Globus pallidus (tissue), 1 donor: ENCODE measurements around the gene SPP1.

Experiments used
- DNase-seq: peaks from one replicate; pipeline ENCODE4 v3.0.0-alpha.2; 2015; ENCODE audit warnings: low spot score

SPP1 gene

DNA sequence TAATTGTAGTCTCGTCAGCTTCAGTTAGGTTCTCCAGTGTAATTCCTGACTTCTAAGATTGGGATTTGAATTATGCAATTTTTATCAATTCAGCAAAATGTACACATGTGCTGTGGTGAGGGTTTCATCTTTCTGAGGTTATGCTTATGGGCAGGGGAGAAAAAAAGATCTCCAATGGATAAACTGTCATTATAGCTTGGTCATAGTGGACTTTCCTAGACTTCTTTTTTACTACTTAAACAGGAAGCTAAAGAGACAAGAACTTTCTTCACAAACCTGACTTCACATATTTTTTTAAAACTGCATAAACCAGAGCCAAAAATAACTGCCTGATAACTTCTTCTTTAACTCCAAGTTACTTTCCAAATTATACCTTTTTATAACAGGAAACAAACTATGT is 21.7 kb upstream of the SPP1 start:
- no peak for DNase-seq

DNA sequence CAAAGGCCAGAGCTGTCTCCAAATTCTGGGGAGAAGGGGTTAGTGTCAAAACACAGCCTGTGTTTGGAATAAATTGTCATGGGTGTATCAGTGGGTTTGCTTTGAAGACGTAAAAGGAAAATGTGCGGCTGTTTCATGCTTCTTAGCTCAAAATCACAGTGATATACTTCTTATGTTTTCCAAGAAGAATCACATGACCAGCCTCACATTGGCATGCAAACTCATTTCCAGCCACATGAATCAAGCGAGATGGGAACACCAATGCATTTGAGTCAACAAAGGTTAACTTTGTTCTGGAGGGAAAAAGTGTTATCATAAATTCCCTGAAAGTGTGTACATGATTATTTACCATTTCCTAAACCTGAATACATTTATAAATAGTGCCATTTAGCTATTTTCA is 19.0 kb upstream of the SPP1 start:
- no peak for DNase-seq

DNA sequence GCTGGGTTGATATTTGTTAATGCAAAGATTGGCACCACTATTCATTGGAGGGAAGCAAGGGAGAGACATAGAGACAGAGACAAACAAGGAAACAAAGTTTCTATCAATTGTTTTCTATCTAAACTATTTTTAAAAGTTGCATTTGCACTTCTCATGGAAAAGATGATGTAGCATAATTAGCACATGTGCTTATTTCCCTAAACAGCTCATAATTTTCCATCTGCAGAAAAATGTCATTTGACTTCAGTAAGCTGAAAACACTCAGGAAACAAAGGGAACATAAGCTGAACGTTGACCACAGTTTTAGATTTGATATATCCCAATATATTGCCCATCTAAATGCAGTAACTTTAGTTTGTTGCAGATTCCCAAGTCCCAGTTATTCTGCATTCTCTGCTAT is 18.5 kb upstream of the SPP1 start:
- DNase-seq, result no peak

DNA sequence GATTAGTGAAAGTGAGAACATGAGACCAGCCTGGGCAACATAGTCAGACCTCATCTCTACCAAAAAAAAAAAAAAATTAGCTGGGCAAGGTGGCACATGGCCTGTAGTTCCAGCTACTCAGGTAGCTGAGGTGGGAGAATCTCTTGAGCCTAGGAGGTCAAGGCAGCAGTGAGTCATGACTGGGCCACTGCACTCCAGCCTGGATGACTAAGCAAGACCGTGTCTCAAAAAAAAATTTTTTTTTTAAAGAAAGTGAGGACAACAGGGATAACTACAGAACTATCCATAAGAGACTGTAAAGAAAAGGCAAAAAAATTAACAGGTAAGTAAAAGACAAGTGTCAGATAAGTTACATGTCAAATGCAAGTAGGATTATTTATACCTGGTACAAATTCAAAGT is 13.5 kb upstream of the SPP1 start:
- DNase-seq, result no peak

DNA sequence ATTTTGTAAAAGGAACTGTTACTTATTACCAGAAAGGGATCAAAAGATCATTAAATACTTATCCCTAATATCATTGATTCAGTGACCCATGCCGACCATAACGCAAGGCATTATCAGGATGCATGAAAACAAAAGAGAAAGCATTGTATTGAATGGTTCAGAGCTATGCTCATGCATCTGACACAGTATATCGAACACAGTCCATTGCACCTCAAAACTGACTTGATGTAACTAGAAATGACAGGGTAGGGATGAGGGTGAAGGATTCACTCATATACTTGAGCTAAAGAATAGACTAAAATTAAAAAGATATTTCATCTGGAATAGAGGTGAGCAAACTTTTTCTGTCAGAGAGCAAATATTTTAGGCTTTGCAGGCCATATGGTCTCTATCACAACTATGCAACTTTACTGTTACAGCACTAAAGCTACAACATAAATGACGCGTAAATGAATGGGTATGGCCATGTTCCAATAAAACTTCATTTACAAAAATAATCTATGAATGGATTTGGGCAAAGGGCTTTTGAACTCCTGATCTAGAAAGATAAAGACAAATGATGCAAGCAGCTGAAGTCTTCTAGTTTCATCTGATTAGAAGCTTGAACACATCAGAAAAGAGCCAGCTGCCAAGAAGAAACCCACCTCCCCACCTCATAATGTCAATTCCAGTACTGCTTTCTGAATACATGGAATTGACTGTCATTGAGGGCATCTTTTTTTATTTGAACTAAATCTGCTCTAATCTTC is 12.9 kb upstream of the SPP1 start:
- DNase-seq, result no peak

DNA sequence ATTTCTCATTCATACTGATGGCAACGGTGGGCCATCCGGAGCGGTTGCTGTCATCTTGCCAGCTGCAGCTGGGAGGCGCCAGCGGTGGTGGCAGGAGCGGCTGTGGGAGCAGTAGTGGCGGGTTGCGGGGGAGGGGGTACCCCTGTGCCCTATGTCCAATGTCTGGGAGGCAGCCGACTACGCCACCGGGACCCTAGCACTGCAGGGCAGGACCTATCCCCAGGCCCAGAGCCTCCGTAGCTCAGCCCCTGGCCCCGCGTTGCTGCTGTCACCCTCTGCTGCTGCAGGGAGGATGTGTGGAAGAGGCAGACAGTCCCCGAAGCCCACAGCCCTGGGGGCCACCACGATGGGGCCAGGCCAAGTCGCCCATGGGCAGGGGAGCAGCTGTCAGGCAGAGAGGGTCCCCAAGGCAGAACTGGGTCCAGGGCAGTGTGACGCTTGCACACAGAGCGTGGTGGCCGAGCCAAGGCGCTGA is 10.0 kb upstream of the SPP1 start:
- DNase-seq, result no peak

DNA sequence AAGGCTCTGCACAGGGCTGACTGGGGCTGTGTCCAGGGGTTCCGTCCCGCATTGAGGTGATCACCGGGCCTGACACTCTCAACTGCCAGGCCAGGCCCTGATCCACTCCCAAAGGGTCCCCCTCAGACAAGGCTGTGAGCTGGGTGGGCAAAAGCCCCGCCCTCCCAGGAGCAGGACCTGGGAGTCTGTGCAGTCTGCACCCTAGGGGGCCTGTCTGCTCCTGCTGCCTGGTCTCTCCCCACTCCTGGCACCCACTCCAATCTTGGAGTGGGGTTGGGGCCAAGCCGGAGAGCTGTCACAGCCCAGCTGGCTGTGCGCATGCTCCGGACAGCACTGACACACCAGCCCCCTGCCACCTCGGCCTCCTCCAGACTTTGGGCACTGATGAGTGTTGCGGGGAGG is 9.4 kb upstream of the SPP1 start:
- DNase-seq, result no peak

DNA sequence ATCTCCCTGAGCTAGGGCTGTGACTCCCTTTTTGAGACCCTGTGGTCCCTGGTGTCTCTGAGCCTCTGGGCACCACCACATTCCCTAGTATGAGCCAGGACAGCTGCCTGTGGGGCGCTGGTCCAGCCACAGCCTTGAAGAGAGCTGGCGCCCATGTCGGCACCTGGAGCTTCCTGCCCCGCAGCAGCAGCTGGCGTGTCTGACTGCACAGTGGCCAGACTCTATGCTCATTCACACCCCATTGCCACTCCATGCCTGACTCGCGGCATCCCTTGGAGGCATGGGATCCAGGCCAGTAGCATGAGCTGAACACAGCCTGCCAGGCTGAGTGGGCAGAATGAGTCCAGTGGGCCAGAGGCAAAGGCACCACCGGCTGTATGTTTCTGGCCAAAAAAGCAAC is 8.3 kb upstream of the SPP1 start:
- DNase-seq, result no peak

DNA sequence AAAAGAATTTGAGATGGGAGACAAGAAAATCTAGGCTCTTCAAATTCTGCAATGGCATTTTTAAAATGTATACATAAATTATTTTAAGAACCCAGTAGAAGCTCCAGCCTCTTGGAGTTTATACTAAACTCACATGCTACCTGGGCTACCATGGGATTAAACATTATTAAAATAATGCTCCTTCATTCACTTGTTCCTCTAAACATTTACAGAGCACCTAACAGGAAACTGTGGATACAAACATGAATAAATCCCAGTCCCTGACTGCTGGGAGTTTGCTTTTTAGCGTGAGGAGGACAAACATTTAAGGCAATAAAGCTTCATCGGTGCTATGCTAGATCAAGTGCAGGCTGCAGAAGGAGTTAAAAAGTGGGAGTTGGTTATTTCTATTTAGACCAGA is 5.4 kb upstream of the SPP1 start:
- DNase-seq, result no peak

DNA sequence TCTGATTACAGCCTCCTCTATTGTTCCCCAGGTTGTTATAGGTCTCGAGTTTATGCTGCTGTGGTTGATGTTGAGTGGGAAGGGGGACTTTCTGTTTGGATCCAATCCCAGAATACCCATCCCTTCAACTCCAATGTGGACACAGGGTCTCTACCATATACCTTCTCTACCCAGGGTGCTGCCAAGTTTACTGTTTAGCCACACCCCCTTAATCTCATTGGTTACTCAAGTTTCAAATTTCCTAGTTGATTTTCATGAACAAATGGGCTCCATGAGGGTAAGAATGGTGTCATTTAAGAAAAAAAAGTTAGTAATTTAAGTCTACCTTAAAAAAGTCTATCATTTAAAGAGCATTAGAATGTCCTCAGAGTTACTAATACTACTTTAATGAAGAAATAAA is 3.6 kb upstream of the SPP1 start:
- no peak for DNase-seq

DNA sequence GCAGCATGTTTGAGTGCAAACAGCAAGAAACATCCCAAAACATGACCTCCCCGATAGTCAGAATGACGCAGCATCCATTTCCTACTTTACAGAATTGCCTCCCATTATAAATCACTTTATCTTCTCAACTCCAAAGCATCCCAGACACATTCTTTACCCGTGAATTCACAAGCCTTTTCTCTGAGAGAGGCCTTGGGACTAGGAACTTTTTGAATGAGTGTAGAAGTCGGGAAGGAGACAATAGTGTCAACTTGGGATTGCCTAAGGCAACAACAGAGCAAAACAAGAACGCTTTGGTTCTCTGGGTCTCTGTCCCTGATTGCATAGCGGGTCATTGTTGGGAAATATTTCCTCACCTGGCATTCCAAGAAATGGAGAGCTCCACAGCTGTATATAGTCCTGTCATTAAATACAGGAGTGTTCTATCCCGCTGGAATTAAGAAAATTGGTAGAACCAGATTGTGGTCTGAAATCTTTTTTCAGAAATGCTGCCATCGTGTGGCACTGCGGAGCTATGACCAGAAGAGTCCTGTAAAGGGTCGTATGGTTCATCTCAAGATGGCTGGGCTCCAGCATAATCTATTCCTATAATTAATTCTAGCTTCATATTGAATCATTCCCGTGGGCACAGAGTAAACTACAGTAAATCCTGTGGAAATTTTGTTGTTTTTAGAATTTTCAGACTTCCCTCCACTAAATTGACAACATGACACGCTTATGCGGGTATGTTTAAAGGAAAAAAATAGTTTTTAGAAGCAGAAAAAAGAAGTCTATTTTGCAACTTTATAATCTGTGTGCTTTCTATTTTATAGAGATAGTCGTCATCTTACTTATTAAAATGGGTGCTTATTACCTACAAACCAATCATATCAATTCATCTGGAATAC is 2.0 kb upstream of the SPP1 start:
- peak; percentile 87 for DNase-seq

DNA sequence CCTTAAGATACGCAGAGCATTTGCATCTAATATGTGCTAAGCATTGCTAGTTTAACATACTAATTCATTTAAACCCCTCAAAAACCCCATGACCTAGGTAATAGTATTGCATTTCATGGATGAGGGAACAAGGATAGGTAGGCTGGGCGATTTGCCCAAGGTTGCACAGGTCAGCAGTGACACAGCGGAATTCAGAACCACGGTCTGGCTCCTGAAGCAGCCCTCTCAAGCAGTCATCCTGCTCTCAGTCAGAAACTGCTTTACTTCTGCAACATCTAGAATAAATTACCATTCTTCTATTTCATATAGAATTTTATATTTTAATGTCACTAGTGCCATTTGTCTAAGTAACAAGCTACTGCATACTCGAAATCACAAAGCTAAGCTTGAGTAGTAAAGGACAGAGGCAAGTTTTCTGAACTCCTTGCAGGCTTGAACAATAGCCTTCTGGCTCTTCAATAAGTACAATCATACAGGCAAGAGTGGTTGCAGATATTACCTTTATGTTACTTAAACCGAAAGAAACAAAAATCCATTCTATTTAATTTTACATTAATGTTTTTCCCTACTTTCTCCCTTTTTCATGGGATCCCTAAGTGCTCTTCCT is 555 bp upstream of the SPP1 start:
- peak; percentile 62 for DNase-seq

DNA sequence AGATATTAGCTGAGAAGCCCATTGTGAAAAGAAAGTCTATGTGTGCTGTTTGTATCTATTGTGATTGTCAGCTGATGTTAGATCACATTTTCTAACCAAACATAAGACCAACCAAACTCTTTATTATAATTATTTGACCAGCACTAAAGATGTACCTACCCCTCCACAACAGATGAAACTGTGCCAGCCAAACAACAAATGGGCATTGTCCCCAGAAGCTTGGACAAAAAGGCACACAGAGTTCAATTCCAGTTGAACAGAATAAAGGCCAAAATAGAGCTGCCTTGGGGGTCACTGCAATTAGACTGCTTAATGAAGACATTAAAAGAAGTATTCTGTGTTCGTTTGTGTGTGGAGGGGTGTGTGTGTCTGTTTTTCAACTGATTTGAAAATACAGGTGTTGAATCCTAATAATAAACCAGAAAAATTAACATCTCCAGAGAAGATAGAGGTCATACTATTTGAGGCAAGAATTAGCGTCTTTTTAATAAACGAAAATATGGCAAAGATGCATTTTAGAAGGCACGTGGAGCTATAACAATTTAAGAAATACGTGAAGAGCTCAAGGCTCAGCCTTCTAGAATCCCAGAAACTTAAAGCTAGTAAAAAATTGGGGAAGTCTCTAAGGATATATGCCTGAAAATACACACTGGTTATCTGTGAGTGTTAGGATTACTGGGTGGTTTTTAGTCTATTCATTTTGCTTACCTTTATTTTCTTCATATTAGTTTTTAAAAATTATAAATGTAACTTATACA is 2.2 kb downstream of the SPP1 start:
- peak; percentile 91 for DNase-seq

DNA sequence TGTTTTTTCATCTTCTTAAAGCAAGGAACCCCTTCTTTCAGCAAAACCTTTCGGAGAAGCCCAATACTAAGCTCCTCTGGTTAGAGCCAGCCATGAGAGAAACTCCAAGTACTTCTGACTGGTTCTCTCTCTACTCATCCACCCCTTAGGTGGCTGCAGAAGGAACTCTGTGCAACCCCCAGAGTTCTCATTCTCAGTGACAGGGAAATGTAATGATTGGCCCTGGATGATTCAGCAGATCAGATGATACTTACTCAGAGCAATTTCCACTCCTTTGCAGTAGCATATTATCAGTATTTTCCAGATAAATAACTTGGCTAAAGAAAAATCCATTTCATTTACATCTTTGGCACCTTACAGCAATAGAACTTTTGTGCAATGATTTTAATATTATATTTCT is 3.2 kb downstream of the SPP1 start:
- peak; percentile 52 for DNase-seq

DNA sequence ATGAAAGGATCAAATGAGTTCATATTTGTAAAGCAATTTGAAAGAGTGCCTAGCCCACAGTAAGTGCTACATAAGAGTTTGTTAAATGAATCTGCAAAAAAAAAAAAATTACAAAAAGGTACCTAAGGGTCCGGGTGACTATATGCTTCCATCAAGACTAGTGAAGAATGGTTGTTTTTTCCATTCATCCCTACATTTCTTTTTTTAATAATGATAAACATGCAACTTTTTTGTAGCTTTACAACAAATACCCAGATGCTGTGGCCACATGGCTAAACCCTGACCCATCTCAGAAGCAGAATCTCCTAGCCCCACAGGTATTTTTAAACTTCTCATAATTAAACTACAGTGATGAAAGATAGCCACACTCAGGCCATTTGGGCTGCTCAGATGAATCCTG is 4.3 kb downstream of the SPP1 start:
- no peak for DNase-seq

DNA sequence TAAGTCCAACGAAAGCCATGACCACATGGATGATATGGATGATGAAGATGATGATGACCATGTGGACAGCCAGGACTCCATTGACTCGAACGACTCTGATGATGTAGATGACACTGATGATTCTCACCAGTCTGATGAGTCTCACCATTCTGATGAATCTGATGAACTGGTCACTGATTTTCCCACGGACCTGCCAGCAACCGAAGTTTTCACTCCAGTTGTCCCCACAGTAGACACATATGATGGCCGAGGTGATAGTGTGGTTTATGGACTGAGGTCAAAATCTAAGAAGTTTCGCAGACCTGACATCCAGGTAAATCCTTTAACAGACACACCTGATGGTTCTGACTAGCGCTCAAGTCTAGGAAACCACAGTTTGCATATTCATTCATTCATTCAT is 6.0 kb downstream of the SPP1 start:
- no peak for DNase-seq

DNA sequence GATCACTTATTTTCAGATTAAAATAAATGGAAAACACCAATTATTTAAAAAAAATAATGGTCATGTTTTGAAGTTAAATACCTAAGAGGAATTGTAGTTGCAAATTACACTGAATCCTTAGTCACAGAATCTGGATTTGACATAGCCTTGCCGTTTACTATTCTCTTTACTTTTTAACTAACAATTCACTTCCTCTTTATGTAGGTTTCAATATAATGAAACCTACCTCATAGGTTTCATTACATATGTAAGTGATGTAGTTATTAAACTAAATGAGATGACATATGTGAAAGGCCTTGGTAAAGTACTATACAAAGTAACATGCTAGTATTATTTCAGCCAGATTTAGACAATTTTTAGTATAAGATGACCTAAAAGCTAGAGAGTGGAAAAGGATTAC is 6.5 kb downstream of the SPP1 start:
- no peak for DNase-seq

DNA sequence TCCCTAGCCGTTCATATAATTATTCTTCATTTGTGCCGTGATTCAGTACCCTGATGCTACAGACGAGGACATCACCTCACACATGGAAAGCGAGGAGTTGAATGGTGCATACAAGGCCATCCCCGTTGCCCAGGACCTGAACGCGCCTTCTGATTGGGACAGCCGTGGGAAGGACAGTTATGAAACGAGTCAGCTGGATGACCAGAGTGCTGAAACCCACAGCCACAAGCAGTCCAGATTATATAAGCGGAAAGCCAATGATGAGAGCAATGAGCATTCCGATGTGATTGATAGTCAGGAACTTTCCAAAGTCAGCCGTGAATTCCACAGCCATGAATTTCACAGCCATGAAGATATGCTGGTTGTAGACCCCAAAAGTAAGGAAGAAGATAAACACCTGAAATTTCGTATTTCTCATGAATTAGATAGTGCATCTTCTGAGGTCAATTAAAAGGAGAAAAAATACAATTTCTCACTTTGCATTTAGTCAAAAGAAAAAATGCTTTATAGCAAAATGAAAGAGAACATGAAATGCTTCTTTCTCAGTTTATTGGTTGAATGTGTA is 7.0 kb downstream of the SPP1 start:
- DNase-seq, result no peak

DNA sequence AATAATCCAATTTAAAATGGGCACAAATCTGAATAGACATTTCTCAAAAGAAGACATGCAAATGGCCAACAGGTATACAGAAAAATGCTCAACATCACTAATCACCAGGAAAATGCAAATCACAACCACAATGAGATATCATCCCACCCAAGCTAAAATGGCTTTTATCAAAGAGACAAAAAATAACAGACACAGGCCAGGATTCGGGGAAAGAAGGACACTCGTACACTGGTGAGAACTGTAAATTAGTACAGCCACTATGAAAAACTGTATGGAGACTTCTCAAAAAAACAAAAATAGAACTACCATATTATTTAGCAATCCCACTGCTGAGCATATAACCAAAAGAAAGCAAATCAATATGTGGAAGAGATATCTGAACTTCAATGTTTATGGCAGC is 8.5 kb downstream of the SPP1 start:
- no peak for DNase-seq

DNA sequence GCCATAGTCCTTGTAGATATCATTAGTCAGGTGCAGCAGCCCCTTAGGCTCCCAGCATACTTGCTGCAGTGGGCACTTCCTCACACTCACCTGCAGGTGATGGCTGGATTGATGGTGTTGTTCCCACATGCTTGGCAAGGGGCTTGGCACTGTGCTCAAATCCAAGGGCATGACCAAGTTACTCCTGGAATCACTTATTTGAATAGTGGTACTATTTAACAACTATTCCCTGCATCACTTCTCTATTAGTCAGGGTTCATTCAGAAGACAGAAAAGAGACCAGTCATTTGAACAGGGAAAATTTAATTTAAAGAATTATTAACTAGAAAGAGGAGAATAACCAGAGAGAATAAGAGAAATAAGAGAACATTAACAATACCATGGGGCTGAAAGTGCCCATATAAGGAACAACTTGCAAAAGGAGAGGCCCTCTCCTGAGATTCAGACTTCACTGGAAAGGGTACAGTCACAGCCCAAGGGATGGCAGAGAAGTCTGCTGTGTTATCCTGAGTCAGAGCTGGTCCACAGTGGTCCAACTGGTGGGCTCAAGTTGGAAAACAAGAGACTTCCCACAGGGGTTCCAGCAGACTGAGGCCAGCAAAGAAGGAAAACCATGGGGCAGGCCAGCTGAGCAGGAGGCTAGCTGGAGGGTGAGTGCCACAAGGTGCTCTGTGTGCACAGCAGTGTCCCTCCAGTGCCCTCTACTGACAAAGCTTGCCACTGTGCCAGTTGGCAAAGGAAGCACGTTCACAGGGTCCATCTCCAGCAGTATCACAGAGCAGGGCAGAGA is 9.8 kb downstream of the SPP1 start:
- DNase-seq, result peak; percentile 92

DNA sequence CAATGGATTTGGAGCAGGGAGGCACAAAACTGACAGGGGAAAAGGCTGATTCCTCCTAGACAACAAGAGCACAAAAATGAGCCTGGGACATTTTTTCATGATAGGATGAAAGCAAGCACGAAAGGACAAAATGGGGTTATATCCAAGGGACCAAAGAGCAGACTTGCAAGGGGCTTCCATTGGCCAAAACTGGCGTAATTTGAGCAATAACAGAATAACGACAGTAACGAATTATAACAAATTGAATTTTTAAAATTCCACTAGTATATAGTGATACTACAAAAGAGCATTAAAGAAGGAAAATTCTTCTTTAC is 10.3 kb downstream of the SPP1 start:
- no peak for DNase-seq
